ENCODE data around the gene NLRP4.

NLRP4 gene

DNA sequence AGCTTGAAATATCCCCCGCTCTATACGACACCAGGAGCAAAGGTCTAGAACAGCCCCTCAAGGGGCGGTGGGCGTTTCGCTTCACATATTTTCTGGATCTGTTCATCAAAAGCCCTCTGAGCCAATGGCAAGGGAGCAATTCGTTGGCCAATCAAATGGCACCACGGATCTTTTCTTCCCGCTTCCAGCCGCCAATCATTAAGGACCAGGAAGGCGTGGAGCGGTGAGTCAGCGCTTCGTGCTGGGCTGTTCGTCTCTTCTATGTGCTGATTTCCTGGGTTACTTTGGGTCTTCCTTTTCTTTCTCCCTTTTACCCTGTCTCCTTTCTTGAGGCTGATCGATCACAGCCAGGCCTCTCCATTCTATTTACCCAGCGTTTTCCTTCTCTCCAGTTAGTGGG is at the start of gene NLRP4:
NLRP4 (plus strand) TSS at position 201 of the 400 bp plus-strand sequence. CDS start 15,541 bp downstream, outside the sequence.
- DNase-seq: no peak

- DNase-seq: no peak
Measured at GRCh38 chr19:55795021-55795420, 41.3 kb upstream of the NLRP4 start.

DNA sequence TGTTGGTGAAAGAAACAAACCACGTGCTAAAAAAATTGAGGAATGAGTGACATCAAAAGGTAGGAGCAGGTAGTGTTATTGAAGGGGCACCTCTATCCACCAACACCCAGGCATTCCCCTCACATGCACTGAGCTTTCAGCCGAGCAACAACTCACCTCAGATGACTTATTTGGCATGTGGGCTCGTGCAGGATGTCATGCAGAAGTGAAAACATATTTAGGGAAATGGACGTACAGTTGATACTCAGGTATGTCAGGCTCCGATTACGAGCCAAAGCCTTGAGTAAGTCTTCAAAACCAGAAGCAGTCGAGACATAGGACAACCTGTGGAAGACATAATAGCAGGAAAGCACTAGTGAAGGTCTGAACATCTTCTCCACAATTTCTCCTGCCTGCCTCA is 34.9 kb upstream of the NLRP4 start:
- DNase-seq: no peak

- DNase-seq: no peak
Measured at GRCh38 chr19:55802281-55802680, 34.1 kb upstream of the NLRP4 start.

- no peak for DNase-seq
Measured at GRCh38 chr19:55809381-55810058, 26.8 kb upstream of the NLRP4 start.

- DNase-seq: no peak
Measured at GRCh38 chr19:55811340-55811739, 25.0 kb upstream of the NLRP4 start.

GRCh38 chr19:55812449-55812848 is 23.9 kb upstream of the NLRP4 start:
- DNase-seq: no peak

GRCh38 chr19:55813906-55814305 is 22.4 kb upstream of the NLRP4 start:
- no peak for DNase-seq

- DNase-seq: no peak
Measured at GRCh38 chr19:55820037-55820436, 16.3 kb upstream of the NLRP4 start.

GRCh38 chr19:55830656-55831055 is 5.7 kb upstream of the NLRP4 start:
- no peak for DNase-seq

DNA sequence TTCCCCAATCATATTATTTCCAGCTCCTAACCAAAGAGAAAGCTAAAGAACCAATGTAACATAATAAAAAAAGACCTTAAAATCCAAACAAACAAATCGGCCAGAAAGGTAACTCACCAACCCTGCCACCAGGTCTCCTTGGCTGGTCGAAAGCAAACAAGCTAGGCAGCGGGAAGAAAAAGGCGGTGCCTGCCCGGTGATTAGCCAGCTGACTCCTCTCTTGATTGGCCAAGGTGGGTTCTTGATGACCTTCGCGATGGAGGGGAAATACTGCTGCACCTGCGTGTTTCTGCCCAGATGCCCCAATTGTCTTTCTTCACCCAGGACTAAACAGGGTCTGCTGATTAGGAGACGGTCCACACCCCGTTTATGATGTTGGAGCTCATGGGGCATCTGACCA is 4.5 kb upstream of the NLRP4 start, which contains the start of gene NLRP11:
NLRP11 (minus strand) TSS at position 154 of the 400 bp plus-strand sequence. CDS start 13,825 bp downstream, outside the sequence.
- DNase-seq: no peak

DNA sequence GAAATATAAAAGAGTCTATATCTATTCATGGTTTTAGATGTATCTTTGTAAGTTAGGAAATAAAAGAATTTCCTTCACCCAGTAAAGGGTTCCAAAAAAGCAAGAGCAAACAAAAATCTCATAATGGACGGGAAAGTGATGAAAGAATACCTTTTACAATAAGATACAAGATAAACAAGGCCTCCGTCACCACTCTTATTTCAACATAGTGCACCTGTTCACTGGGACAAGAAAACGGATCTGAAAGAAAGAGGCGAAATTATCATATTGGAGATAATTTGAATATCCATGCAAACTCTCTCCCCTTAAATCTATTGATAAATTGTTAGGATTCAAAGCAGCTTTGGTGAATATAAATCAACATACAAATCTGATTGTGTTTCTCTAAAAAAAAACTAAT is 3.7 kb upstream of the NLRP4 start:
- no peak for DNase-seq

- no peak for DNase-seq
Measured at GRCh38 chr19:55838251-55838650, 1.9 kb downstream of the NLRP4 start.

- DNase-seq: no peak
Measured at GRCh38 chr19:55838906-55839305, 2.6 kb downstream of the NLRP4 start.

DNA sequence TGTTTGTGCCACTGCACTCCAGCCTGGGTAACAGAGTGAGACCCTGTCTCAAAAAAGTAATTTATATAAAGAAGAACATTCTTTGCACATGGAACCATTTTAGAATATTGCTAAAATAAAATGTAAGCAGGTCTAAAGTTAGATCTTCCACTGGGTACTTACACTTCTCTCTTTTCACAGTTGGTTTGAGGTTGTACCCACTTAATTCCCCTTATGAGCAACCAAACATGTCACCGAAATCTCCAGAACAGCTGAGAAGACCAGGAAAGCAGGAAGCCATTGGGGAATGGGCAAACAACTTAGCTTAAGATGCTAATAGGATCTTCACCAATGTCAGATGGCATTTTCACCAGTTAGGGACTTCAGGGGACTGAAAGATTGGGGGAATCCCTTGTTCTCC is 18.8 kb downstream of the NLRP4 start:
- no peak for DNase-seq

DNA sequence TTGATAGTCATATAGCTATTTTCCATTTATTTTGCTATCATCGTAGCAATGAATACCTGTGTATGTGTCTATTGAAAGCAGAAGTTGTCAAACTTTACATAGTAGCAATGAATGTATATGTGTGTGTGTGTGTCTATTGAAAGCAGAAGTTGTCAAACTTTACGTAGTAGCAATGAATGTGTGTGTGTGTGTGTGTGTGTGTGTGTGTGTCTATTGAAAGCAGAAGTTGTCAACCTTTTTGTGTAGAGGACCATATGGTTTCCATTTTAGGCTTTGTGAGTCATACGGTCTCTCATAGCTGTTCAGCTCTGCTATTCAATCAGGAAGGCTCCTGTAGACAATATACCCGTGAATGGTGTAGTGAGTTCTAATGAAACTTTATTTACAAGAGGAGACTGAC is 20.8 kb downstream of the NLRP4 start:
- peak; percentile 17 for DNase-seq

- no peak for DNase-seq
Measured at GRCh38 chr19:55857974-55858373, 21.6 kb downstream of the NLRP4 start.

DNA sequence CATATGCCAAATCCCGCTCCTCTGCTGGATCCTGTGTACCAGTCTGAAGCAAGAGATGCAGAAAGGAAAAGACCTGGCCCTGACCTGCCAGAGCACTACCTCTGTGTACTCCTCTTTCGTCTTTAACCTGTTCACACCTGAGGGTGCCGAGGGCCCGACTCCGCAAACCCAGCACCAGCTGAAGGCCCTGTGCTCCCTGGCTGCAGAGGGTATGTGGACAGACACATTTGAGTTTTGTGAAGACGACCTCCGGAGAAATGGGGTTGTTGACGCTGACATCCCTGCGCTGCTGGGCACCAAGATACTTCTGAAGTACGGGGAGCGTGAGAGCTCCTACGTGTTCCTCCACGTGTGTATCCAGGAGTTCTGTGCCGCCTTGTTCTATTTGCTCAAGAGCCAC is 22.1 kb downstream of the NLRP4 start:
- DNase-seq: no peak

DNA sequence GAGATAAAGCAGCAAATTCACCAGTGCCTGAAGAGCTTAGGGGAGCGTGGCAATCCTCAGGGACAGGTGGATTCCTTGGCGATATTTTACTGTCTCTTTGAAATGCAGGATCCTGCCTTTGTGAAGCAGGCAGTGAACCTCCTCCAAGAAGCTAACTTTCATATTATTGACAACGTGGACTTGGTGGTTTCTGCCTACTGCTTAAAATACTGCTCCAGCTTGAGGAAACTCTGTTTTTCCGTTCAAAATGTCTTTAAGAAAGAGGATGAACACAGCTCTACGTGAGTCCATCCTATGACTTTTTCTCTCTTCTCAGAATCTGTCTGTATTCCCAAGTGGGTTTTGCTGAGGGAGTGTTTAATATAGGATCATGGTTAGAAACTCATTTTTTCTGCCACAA is 22.6 kb downstream of the NLRP4 start:
- DNase-seq: no peak

- no peak for DNase-seq
Measured at GRCh38 chr19:55866521-55866920, 30.2 kb downstream of the NLRP4 start.

- no peak for DNase-seq
Measured at GRCh38 chr19:55867101-55867500, 30.8 kb downstream of the NLRP4 start.

- no peak for DNase-seq
Measured at GRCh38 chr19:55870736-55871135, 34.4 kb downstream of the NLRP4 start.

- DNase-seq: no peak
Measured at GRCh38 chr19:55877211-55877610, 40.9 kb downstream of the NLRP4 start.

DNA sequence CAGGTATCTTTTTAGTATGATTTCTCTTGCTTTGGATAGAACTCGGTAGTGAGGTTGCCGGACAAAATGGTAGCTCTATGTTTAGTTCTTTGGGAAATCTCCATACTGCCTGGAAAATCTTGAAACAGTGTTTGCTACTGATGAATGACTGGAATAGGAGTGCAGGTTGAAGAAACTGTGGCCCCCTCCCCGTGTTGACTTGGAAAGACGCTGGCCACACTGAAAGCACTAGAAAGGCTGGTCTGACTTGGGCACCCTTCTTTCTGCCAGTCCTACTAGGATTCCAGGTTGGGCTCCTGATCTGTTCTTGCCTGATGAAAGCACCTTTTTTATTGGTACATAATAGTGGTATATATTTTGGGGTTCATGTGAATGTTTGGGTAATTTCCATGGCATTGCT is 46.3 kb downstream of the NLRP4 start:
- DNase-seq: no peak

- no peak for DNase-seq
Measured at GRCh38 chr19:55898911-55899310, 62.6 kb downstream of the NLRP4 start.
